Caco-2 (cell line): ENCODE results near the gene OR10R2. TPM values are rescaled to one million over a fixed set of nuclear protein-coding genes. Genes with fewer than 3 reads are reported as not detected.

ENCODE experiments used
- BruUV-seq: library from RNA; stranded (reverse); fragments of 400-500 nt; replicated peaks from 2 replicates; lab custom pipeline; 2021; lab: Mats Ljungman, UMichigan
- CTCF ChIA-PET: fragments of 300-600 bp; sonication (Branson Sonifier 250); formaldehyde crosslinking; loops from one replicate; lab custom pipeline; 2022; ENCODE audit warnings: antibody characterized with exemption; lab: Charles Lee
- POLR2A ChIA-PET: fragments of 300-600 bp; sonication (Branson Sonifier 250); formaldehyde crosslinking; loops from one replicate; lab custom pipeline; 2022; ENCODE audit warnings: antibody characterized with exemption; lab: Charles Lee
- DNase-seq, 2 experiments: peaks; one replicate each; pipeline versions ENCODE4 v3.0.0 to v3.0.0-alpha.2; 2020 to 2022
- H3K27me3 ChIP-seq: replicated peaks from 2 replicates; pipeline ENCODE4 v1.6.0; 2011; ENCODE audit warnings: low read length; ENCODE audit not compliant: control insufficient read depth, insufficient read depth
- H3K36me3 ChIP-seq: 2 replicates; pipeline ENCODE4 v1.5.1; 2011; ENCODE audit warnings: low read length; ENCODE audit not compliant: control insufficient read depth, insufficient read depth
- H3K4me1 ChIP-seq: fragments of 250-450 bp; sonication (Bioruptor Pico); 2 replicates; pipeline ENCODE4 v1.5.1; 2020; ENCODE audit warnings: mild to moderate bottlenecking
- H3K4me3 ChIP-seq: 2 replicates; pipeline ENCODE4 v1.5.1; 2011; ENCODE audit warnings: low read depth, mild to moderate bottlenecking, control low read depth, low read length
- H3K9me3 ChIP-seq: fragments of 250-450 bp; sonication (Bioruptor Pico); 2 replicates; pipeline ENCODE4 v1.5.1; 2020; ENCODE audit warnings: mild to moderate bottlenecking, moderate library complexity
- H3K27ac Mint-ChIP-seq: one replicate; pipeline ENCODE4 v1.8.0; 2022; ENCODE audit warnings: mixed read lengths; ENCODE audit not compliant: unreplicated experiment
- H3K27me3 Mint-ChIP-seq: one replicate; pipeline ENCODE4 v1.8.0; 2022; ENCODE audit warnings: mixed read lengths; ENCODE audit not compliant: insufficient read depth, unreplicated experiment
- H3K36me3 Mint-ChIP-seq: one replicate; pipeline ENCODE4 v1.8.0; 2022; ENCODE audit warnings: mild to moderate bottlenecking, mixed read lengths; ENCODE audit not compliant: insufficient read depth, unreplicated experiment
- H3K4me1 Mint-ChIP-seq: one replicate; pipeline ENCODE4 v1.8.0; 2022; ENCODE audit warnings: low read depth, mixed read lengths; ENCODE audit not compliant: unreplicated experiment
- H3K4me3 Mint-ChIP-seq: one replicate; pipeline ENCODE4 v1.8.0; 2022; ENCODE audit warnings: mild to moderate bottlenecking, moderate library complexity, mixed read lengths; ENCODE audit not compliant: unreplicated experiment
- H3K9me3 Mint-ChIP-seq: one replicate; pipeline ENCODE4 v1.8.0; 2022; ENCODE audit warnings: mixed read lengths; ENCODE audit not compliant: unreplicated experiment
- CTCF ChIP-seq, 2 experiments: fragments of 200-600 bp in 1 of 2; IDR thresholded peaks; 1 replicate in 1 of 2; 2 replicates in 1 of 2; pipeline versions ENCODE4 v1.5.1 to v1.8.0; 2011 to 2022; ENCODE audit warnings: antibody characterized with exemption in 1 of 2, control low read depth in 1 of 2, inconsistent platforms in 1 of 2, low read depth in 1 of 2, low read length in 1 of 2, mild to moderate bottlenecking in 1 of 2, moderate library complexity in 1 of 2; ENCODE audit not compliant: insufficient read depth in 1 of 2, severe bottlenecking in 1 of 2, unreplicated experiment in 1 of 2
- intact Hi-C: fragments of 100-400 bp; cut with micrococcal nuclease; formaldehyde crosslinking; loops from one replicate; pipeline ENCODE4 v1.10.0; 2022; ENCODE audit not compliant: unreplicated experiment
- total RNA-seq: library from RNA; stranded (reverse); gene quantifications from 2 replicates; pipeline ENCODE4 v1.2.3, GENCODE V29; 2022

OR10R2 gene
- total RNA-seq, 1 experiment from 2014 or later = not detected

- DNase-seq = no peak
- Mint-ChIP-seq H3K27me3 (peaks cover 2% of the 10 kb centered on the region), H3K27ac (no peak overlapping the region), H3K4me1 (no peaks in the 10 kb centered on the region), H3K36me3 (no peaks in the 10 kb centered on the region), H3K4me3 (no peak overlapping the region), H3K9me3 (no peaks in the 10 kb centered on the region)
- H3K4me1 ChIP-seq = no peaks in the 10 kb centered on the region
- H3K27me3 ChIP-seq = no peaks in the 10 kb centered on the region; the same call in 1 of the 2 replicates
- no peaks in the 10 kb centered on the region for H3K36me3 ChIP-seq
- no peak overlapping the region for H3K4me3 ChIP-seq
- ChIA-PET POLR2A (no interaction called here), CTCF (no interaction called here)
- intact Hi-C loops = no loop called here
- H3K9me3 ChIP-seq = no peaks in the 10 kb centered on the region
- BruUV-seq = no TSS peak
- no peak for TF ChIP-seq CTCF (IDR thresholded peaks at IDR 0.05; ENCODE audit: insufficient read depth in 1 of 2, low read depth in 1 of 2, low read length in 1 of 2, severe bottlenecking in 1 of 2, unreplicated experiment in 1 of 2)
Observed at GRCh38 chr1:158507511-158507910, 35.5 kb downstream of the OR10R2 start.

- peaks cover 2% of the 10 kb centered on the region for H3K27me3 Mint-ChIP-seq
- H3K4me1 Mint-ChIP-seq = no peaks in the 10 kb centered on the region
- DNase-seq = no peak
- Histone ChIP-seq H3K9me3 (no peaks in the 10 kb centered on the region), H3K27me3 (no peaks in the 10 kb centered on the region; the same call in 1 of the 2 replicates), H3K4me1 (no peaks in the 10 kb centered on the region), H3K4me3 (no peak overlapping the region), H3K36me3 (no peaks in the 10 kb centered on the region)
- H3K36me3 Mint-ChIP-seq = no peaks in the 10 kb centered on the region
- no peak for TF ChIP-seq CTCF (IDR thresholded peaks at IDR 0.05; ENCODE audit: insufficient read depth in 1 of 2, low read depth in 1 of 2, low read length in 1 of 2, severe bottlenecking in 1 of 2, unreplicated experiment in 1 of 2)
- H3K27ac Mint-ChIP-seq = no peak overlapping the region
- ChIA-PET CTCF (no interaction called here), POLR2A (no interaction called here)
- no peak overlapping the region for H3K4me3 Mint-ChIP-seq
- BruUV-seq = no TSS peak
- intact Hi-C loops = no loop called here
- H3K9me3 Mint-ChIP-seq = no peaks in the 10 kb centered on the region
Observed at GRCh38 chr1:158509471-158510156, 37.6 kb downstream of the OR10R2 start.

GRCh38 chr1:158516966-158517365, 44.9 kb downstream of the OR10R2 start:
- Mint-ChIP-seq H3K27ac (no peak overlapping the region), H3K4me3 (no peak overlapping the region), H3K36me3 (no peaks in the 10 kb centered on the region), H3K27me3 (peaks cover 5% of the 10 kb centered on the region), H3K9me3 (no peaks in the 10 kb centered on the region), H3K4me1 (no peaks in the 10 kb centered on the region)
- H3K36me3 ChIP-seq = no peaks in the 10 kb centered on the region
- no peak for TF ChIP-seq CTCF (IDR thresholded peaks at IDR 0.05; ENCODE audit: insufficient read depth in 1 of 2, low read depth in 1 of 2, low read length in 1 of 2, severe bottlenecking in 1 of 2, unreplicated experiment in 1 of 2)
- no peaks in the 10 kb centered on the region for H3K4me1 ChIP-seq
- CTCF ChIA-PET = no interaction called here
- no peak overlapping the region for H3K4me3 ChIP-seq
- no TSS peak for BruUV-seq
- H3K27me3 ChIP-seq = no peaks in the 10 kb centered on the region
- no peaks in the 10 kb centered on the region for H3K9me3 ChIP-seq
- no peak for DNase-seq
- intact Hi-C loops = no loop called here
- POLR2A ChIA-PET = no interaction called here
